GM12878 (cell line): ENCODE measurements around the gene HAO1. TPM values are rescaled to one million over a fixed set of nuclear protein-coding genes. Genes with fewer than 3 reads are reported as not detected.

Experiments used
- ATAC-seq: fragments of 200-7000 bp; cut with Tn5 transposase; 3 replicates; pipeline ENCODE4 v1.9.1; 2020; ENCODE audit warnings: mild to moderate bottlenecking, moderate library complexity
- BruUV-seq: library from RNA; stranded (reverse); fragments of 400-500 nt; replicated peaks from 2 replicates; lab custom pipeline; 2021; lab: Mats Ljungman, UMichigan
- CTCF ChIA-PET: fragments of 300-600 bp; sonication (Branson Sonifier 250); formaldehyde crosslinking; extraction: SDS; loops from one replicate; lab custom pipeline; 2021; ENCODE audit warnings: inconsistent platforms; lab: Yijun Ruan, JAX
- POLR2A ChIA-PET: fragments of 350-600 bp; formaldehyde crosslinking; extraction: SDS; loops from one replicate; lab custom pipeline; 2021; ENCODE audit warnings: inconsistent platforms; lab: Charles Lee
- RAD21 ChIA-PET: fragments of 300-600 bp; sonication (Branson Sonifier 250); formaldehyde crosslinking; loops from one replicate; lab custom pipeline; 2023; ENCODE audit warnings: antibody characterized with exemption; ENCODE audit not compliant: unreplicated experiment; lab: Charles Lee
- SMC1A ChIA-PET: fragments of 300-600 bp; sonication (Branson Sonifier 250); formaldehyde crosslinking; loops from one replicate; lab custom pipeline; 2023; ENCODE audit not compliant: unreplicated experiment, uncharacterized antibody; lab: Charles Lee
- DNase-seq: peaks from one replicate; pipeline ENCODE4 v3.0.0-alpha.2; 2011; ENCODE audit warnings: low read depth, low spot score
- FAIRE-seq: peaks from 3 replicates; lab custom pipeline; 2011; peaks lifted over from hg19 to GRCh38; lab: Jason Lieb, UNC
- H2AFZ ChIP-seq: 2 replicates; pipeline ENCODE4 v1.6.0; 2011; ENCODE audit warnings: low read depth, low read length, control low read depth; ENCODE audit not compliant: control insufficient read depth
- H3K27ac ChIP-seq: 2 replicates; pipeline ENCODE4 v1.5.1; 2011; ENCODE audit warnings: control low read depth; ENCODE audit not compliant: control insufficient read depth, insufficient read depth
- H3K27me3 ChIP-seq, 2 experiments: replicated peaks in 1 of 2; 2 replicates each; pipeline versions ENCODE4 v1.6.0 to v1.6.1; 2011; ENCODE audit warnings: low read length in 1 of 2; ENCODE audit not compliant: control insufficient read depth in 2 of 2, insufficient read depth in 2 of 2
- H3K36me3 ChIP-seq, 2 experiments: 2 replicates each; pipeline ENCODE4 v1.5.1; 2011; ENCODE audit warnings: low read length in 1 of 2; ENCODE audit not compliant: control insufficient read depth in 2 of 2, insufficient read depth in 2 of 2
- H3K4me1 ChIP-seq: 2 replicates; pipeline ENCODE4 v1.6.1; 2011; ENCODE audit warnings: mild to moderate bottlenecking, low read length, moderate library complexity, mixed read lengths; ENCODE audit not compliant: control insufficient read depth, insufficient read depth
- H3K4me2 ChIP-seq: 2 replicates; pipeline ENCODE4 v1.6.0; 2011; ENCODE audit warnings: control low read depth; ENCODE audit not compliant: control insufficient read depth, insufficient read depth
- H3K4me3 ChIP-seq: fragments of 200-600 bp; sonication (generic); 2 replicates; pipeline ENCODE4 v1.5.1; 2016
- H3K79me2 ChIP-seq: 2 replicates; pipeline ENCODE4 v1.6.0; 2011; ENCODE audit warnings: low read length; ENCODE audit not compliant: control insufficient read depth, insufficient read depth
- H3K9ac ChIP-seq: 2 replicates; pipeline ENCODE4 v1.8.0; 2011; ENCODE audit warnings: low read length, control low read depth, mixed read lengths; ENCODE audit not compliant: control insufficient read depth, insufficient read depth
- H3K9me3 ChIP-seq: replicated peaks from 3 replicates; pipeline ENCODE4 v1.5.1; 2011; ENCODE audit warnings: mild to moderate bottlenecking, low read length; ENCODE audit not compliant: control insufficient read depth, insufficient read depth
- H4K20me1 ChIP-seq: 2 replicates; pipeline ENCODE4 v1.6.0; 2011; ENCODE audit not compliant: control insufficient read depth, insufficient read depth
- ATF7 ChIP-seq: fragments of 450-650 bp; IDR thresholded peaks from 2 replicates; pipeline ENCODE4 v1.6.1; 2016; ENCODE audit warnings: low read depth, mild to moderate bottlenecking
- E4F1 ChIP-seq: fragments of 450-650 bp; IDR thresholded peaks from 2 replicates; pipeline ENCODE4 v1.6.1; 2018; ENCODE audit warnings: borderline replicate concordance, mild to moderate bottlenecking; ENCODE audit not compliant: partially characterized antibody
- KDM1A ChIP-seq: fragments of 200-600 bp; sonication (generic); IDR thresholded peaks from 2 replicates; pipeline ENCODE4 v1.6.1; 2016; ENCODE audit warnings: borderline replicate concordance
- NFIC ChIP-seq: IDR thresholded peaks from 2 replicates; pipeline ENCODE4 v1.6.1; 2012; ENCODE audit warnings: low read depth, mild to moderate bottlenecking, inconsistent platforms, low read length, moderate library complexity
- PBX3 ChIP-seq: IDR thresholded peaks from 2 replicates; pipeline ENCODE4 v1.6.1; 2011; ENCODE audit warnings: mild to moderate bottlenecking, low read depth, low read length, moderate library complexity; ENCODE audit not compliant: insufficient replicate concordance
- RELB ChIP-seq: fragments of 450-650 bp; IDR thresholded peaks from 2 replicates; pipeline ENCODE4 v1.6.1; 2017; ENCODE audit warnings: low read depth, mild to moderate bottlenecking, moderate library complexity
- SUPT20H ChIP-seq: IDR thresholded peaks from 2 replicates; pipeline ENCODE4 v1.6.1; 2011; ENCODE audit warnings: low read depth, mild to moderate bottlenecking, low read length, moderate library complexity, borderline replicate concordance; ENCODE audit not compliant: control insufficient read depth
- WGBS: methylation state at CpG from one replicate; pipeline ENCODE4 v1.1.6; 2016; ENCODE audit warnings: low lambda C conversion rate; ENCODE audit not compliant: insufficient replicate concordance, insufficient coverage; ENCODE audit errors: missing lambda C conversion rate; 5-methylcytosine and 5-hydroxymethylcytosine counted together
- in situ Hi-C: fragments of 300-500 bp; cut with MboI; formaldehyde crosslinking; loops from 9 replicates; pipeline ENCODE4 v1.14.3; 2018; ENCODE audit warnings: mixed read lengths
- intact Hi-C: fragments of 100-400 bp; cut with micrococcal nuclease; formaldehyde crosslinking; loops from one replicate; pipeline ENCODE4 v1.14.2; 2022; ENCODE audit not compliant: unreplicated experiment
- polyA plus RNA-seq, 11 experiments: library from polyadenylated mRNA; depleted of rRNA in 4 of 11; unstranded in 6 of 11; stranded (reverse) in 5 of 11; fragments of >200 nt; fragmentation: Nextera tagmentation in 4 of 11; fragmentation: Illumina TruSeq in 1 of 11; extraction: Ambion mirVana in 4 of 11; extraction: Trizol in 1 of 11; gene quantifications; 1 replicate in 1 of 11; 2 replicates in 10 of 11; pipeline versions ENCODE4 v1.2.1 to v1.2.3, GENCODE V29; 2011 to 2016; ENCODE audit warnings: inconsistent platforms in 2 of 11, missing spikeins in 2 of 11, low read depth in 1 of 11
- total RNA-seq, 4 experiments: library from RNA; depleted of rRNA in 3 of 4; stranded (reverse); fragments of >200 nt in 3 of 4; fragmentation: Illumina TruSeq in 1 of 4; extraction: Trizol in 1 of 4; gene quantifications; 2 replicates each; pipeline versions ENCODE4 v1.2.1 to v1.2.3, GENCODE V29; 2013 to 2021

The HAO1 gene
- total and polyA plus RNA-seq, 10 of the 15 experiments (the other 5 are each of a cell fraction or from before 2014, with no cell fraction given): 0.03 to 0.29 (median 0.05) TPM; not detected in 7

GRCh38 chr20:7926323-7926722, 13.9 kb downstream of the HAO1 start:
- Histone ChIP-seq H3K4me2 (no peak overlapping the region), H3K79me2 (no peaks in the 10 kb centered on the region), H3K4me1 (no peaks in the 10 kb centered on the region), H3K27me3 (no peaks in the 10 kb centered on the region), H3K36me3 (no peaks in the 10 kb centered on the region), H3K4me3 (no peak overlapping the region), H3K9me3 (no peaks in the 10 kb centered on the region), H2AFZ (no peak overlapping the region), H3K9ac (no peak overlapping the region), H4K20me1 (no peaks in the 10 kb centered on the region), H3K27ac (no peak overlapping the region)
- intact Hi-C loops: no loop called here
- ChIA-PET SMC1A (interaction anchor here (3.8 kb wide), 1 partner anchor 10 kb away, joined by 18 read pairs; no protein-coding TSS in a partner anchor), CTCF (interaction anchor here (0.7 to 1.7 kb wide), 5 partner anchors 10 to 831 kb away, joined by 3 to 12 read pairs (median 3); no protein-coding TSS in a partner anchor), RAD21 (no interaction called here), POLR2A (interaction anchor here (1.0 kb wide), 1 partner anchor 25 kb away, joined by 3 read pairs; no protein-coding TSS in a partner anchor)
- no peak for TF ChIP-seq NFIC
- no peak for TF ChIP-seq KDM1A
- TF ChIP-seq SUPT20H: no peak
- no peak for TF ChIP-seq PBX3
- no peak for TF ChIP-seq RELB
- TF ChIP-seq ATF7: no peak
- no peak for TF ChIP-seq E4F1
- 0% methylated on average over 3 of the region's 3 CpGs for WGBS
- in situ Hi-C loops: no loop called here
- FAIRE-seq (no peak), ATAC-seq (no peak), DNase-seq (no peak)
- BruUV-seq: no TSS peak
